Upper lobe of right lung (tissue), 1 donor: ENCODE results near the gene GJA4. TPM values are rescaled to one million over a fixed set of nuclear protein-coding genes. Genes with fewer than 3 reads are reported as not detected.

Experiments used
- ATAC-seq: fragments of 200-7000 bp; cut with Tn5 transposase; one replicate; pipeline ENCODE4 v1.9.1; 2020; ENCODE audit warnings: mild to moderate bottlenecking, moderate library complexity
- DNase-seq: peaks from one replicate; pipeline ENCODE4 v3.0.0-alpha.2; 2020
- H3K27ac ChIP-seq: fragments of 200-600 bp; one replicate; pipeline ENCODE4 v1.8.0; 2022
- H3K27me3 ChIP-seq: fragments of 200-600 bp; one replicate; pipeline ENCODE4 v1.8.0; 2022; ENCODE audit warnings: mild to moderate bottlenecking
- H3K36me3 ChIP-seq: fragments of 200-600 bp; one replicate; pipeline ENCODE4 v1.8.0; 2022
- H3K4me1 ChIP-seq: fragments of 200-600 bp; one replicate; pipeline ENCODE4 v1.8.0; 2022
- H3K4me3 ChIP-seq: fragments of 200-600 bp; one replicate; pipeline ENCODE4 v1.8.0; 2022; ENCODE audit warnings: mild to moderate bottlenecking
- H3K9me3 ChIP-seq: fragments of 200-600 bp; one replicate; pipeline ENCODE4 v1.8.0; 2022
- CTCF ChIP-seq: fragments of 200-600 bp; IDR thresholded peaks from one replicate; pipeline ENCODE4 v1.8.0; 2022; ENCODE audit warnings: antibody characterized with exemption
- intact Hi-C: fragments of 100-400 bp; cut with DNase I; formaldehyde crosslinking; loops from one replicate; pipeline ENCODE4 v1.11.0; 2022
- total RNA-seq: library from RNA; stranded (reverse); fragmentation: NEBNext Ultra II Directional; extraction: Animal tissue kit (Norgen Biotek cat#: 25700); gene quantifications from one replicate; pipeline ENCODE4 v1.2.1, GENCODE V29; 2021
- donor health status: DM: no; HTN: yes; CAD: no; lungs with severe emphysema.

GJA4 gene
- total RNA-seq, 1 donor from 2014 or later: 20.0 TPM

GRCh38 chr1:34778381-34778780 is 14.4 kb upstream of the GJA4 start:
- Histone ChIP-seq H3K27me3 (peaks cover 40% of the 10 kb centered on the region), H3K36me3 (no peaks in the 10 kb centered on the region), H3K4me3 (no peak overlapping the region), H3K4me1 (peaks cover 13% of the 10 kb centered on the region), H3K27ac (no peak overlapping the region), H3K9me3 (no peaks in the 10 kb centered on the region)
- no peak for TF ChIP-seq CTCF
- ATAC-seq (no peak), DNase-seq (peak; percentile 9)
- intact Hi-C loops: no loop called here

- Histone ChIP-seq H3K4me3 (no peak overlapping the region), H3K4me1 (peaks cover 13% of the 10 kb centered on the region), H3K36me3 (no peaks in the 10 kb centered on the region), H3K27me3 (peaks cover 40% of the 10 kb centered on the region), H3K9me3 (no peaks in the 10 kb centered on the region), H3K27ac (no peak overlapping the region)
- intact Hi-C loops: no loop called here
- DNase-seq (no peak), ATAC-seq (no peak)
- TF ChIP-seq CTCF: no peak
Observed at GRCh38 chr1:34779005-34779404, 13.8 kb upstream of the GJA4 start.

- no peak for ATAC-seq
- intact Hi-C loops: no loop called here
- H3K9me3 ChIP-seq: no peaks in the 10 kb centered on the region
- H3K4me1 ChIP-seq: peaks cover 13% of the 10 kb centered on the region
- H3K4me3 ChIP-seq: no peak overlapping the region
- H3K27ac ChIP-seq: no peak overlapping the region
- no peak for TF ChIP-seq CTCF
- no peaks in the 10 kb centered on the region for H3K36me3 ChIP-seq
- peaks cover 40% of the 10 kb centered on the region for H3K27me3 ChIP-seq
- peak; percentile 12 for DNase-seq
Observed at GRCh38 chr1:34779526-34779925, 13.3 kb upstream of the GJA4 start.

- ATAC-seq: no peak
- TF ChIP-seq CTCF: no peak
- H3K27ac ChIP-seq: no peak overlapping the region
- H3K9me3 ChIP-seq: no peaks in the 10 kb centered on the region
- intact Hi-C loops: no loop called here
- peaks cover 13% of the 10 kb centered on the region for H3K4me1 ChIP-seq
- no peaks in the 10 kb centered on the region for H3K36me3 ChIP-seq
- peaks cover 40% of the 10 kb centered on the region for H3K27me3 ChIP-seq
- no peak overlapping the region for H3K4me3 ChIP-seq
- peak; percentile 40 for DNase-seq
Observed at GRCh38 chr1:34779962-34780361, 12.8 kb upstream of the GJA4 start.

GRCh38 chr1:34780528-34780927 is 12.3 kb upstream of the GJA4 start:
- intact Hi-C loops: no loop called here
- DNase-seq (peak; percentile 32), ATAC-seq (no peak)
- H3K36me3 ChIP-seq: no peaks in the 10 kb centered on the region
- peaks cover 40% of the 10 kb centered on the region for H3K27me3 ChIP-seq
- no peak for TF ChIP-seq CTCF
- H3K4me3 ChIP-seq: peak overlapping the region; percentile 21
- no peak overlapping the region for H3K27ac ChIP-seq
- H3K9me3 ChIP-seq: no peaks in the 10 kb centered on the region
- peaks cover 13% of the 10 kb centered on the region for H3K4me1 ChIP-seq
